ENCODE data around the gene STPG2. TPM values are rescaled to one million over a fixed set of nuclear protein-coding genes. Genes with fewer than 3 reads are reported as not detected.
A peak's percentile ranks its signal among the peaks of the same experiment; 100 is the strongest.

STPG2 gene
- total RNA-seq, 1 donor from 2014 or later, result 1.1 TPM

DNA sequence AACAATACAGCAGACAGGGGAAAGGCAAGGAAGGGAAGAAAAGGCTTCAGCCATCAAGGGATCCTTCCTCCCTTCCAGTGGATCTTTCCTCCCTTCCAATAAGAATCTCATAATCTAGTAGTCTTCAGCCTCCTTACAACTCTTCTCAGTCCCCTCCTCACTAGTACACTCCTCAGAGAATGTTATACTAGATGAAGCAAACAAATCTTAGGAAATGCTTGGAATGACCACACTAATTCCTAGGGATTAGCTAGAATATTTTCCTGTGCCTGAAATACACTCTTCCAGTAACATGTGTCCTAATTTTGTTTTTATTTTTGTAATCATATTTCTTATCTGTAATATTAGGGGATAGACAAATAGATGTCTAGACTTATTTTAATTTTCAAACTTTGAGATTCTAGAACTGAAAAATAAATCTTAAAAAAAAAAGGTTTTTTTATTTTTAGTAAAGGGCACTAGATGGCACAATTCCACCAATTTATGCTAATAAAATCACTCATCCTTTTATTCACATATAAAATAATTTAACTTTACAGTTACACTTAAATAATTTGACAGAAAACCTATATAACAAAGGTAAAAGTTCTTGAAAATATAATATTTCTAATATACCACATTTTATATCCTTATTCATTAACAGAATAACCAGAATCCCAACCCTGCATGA lies 7.0 kb upstream of the STPG2 start:
- Mint-ChIP-seq H3K27me3 (no peaks in the 10 kb centered on the region), H3K36me3 (ENCODE audit: insufficient read depth) (no peaks in the 10 kb centered on the region), H3K9me3 (ENCODE audit: low read depth) (no peaks in the 10 kb centered on the region), H3K27ac (no peak overlapping the region), H3K4me1 (ENCODE audit: low read depth) (no peaks in the 10 kb centered on the region), H3K4me3 (ENCODE audit: low read depth) (no peak overlapping the region)
- TF ChIP-seq, protein P1, sequence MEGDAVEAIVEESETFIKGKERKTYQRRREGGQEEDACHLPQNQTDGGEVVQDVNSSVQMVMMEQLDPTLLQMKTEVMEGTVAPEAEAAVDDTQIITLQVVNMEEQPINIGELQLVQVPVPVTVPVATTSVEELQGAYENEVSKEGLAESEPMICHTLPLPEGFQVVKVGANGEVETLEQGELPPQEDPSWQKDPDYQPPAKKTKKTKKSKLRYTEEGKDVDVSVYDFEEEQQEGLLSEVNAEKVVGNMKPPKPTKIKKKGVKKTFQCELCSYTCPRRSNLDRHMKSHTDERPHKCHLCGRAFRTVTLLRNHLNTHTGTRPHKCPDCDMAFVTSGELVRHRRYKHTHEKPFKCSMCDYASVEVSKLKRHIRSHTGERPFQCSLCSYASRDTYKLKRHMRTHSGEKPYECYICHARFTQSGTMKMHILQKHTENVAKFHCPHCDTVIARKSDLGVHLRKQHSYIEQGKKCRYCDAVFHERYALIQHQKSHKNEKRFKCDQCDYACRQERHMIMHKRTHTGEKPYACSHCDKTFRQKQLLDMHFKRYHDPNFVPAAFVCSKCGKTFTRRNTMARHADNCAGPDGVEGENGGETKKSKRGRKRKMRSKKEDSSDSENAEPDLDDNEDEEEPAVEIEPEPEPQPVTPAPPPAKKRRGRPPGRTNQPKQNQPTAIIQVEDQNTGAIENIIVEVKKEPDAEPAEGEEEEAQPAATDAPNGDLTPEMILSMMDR (IDR thresholded peaks at IDR 0.05; ENCODE audit: unreplicated experiment), result peak; percentile 49
- no peak for DNase-seq (ENCODE audit: low spot score, unreplicated experiment)

DNA sequence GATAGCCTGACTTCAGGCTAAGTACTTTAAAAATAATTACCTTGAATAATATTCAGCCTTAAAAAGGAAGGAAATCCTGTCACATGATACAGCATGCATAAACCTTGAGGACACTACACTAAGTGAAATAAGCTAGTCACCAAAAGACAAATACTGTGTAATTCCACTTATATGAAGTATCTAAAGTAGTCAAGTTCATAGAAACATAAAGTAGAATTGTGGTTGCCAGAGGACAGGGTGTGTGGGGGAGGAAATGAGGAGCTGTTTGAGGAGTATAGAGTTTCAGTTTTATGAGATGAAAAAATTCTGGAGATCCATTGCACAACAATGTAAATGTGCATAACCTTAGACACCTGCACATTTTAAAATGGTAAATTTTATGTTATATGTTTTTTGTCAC lies 5.6 kb upstream of the STPG2 start:
- H3K4me1 Mint-ChIP-seq (ENCODE audit: low read depth), result no peaks in the 10 kb centered on the region
- peaks cover under 1% of the 10 kb centered on the region for H3K9me3 Mint-ChIP-seq (ENCODE audit: low read depth)
- H3K36me3 Mint-ChIP-seq (ENCODE audit: insufficient read depth), result no peaks in the 10 kb centered on the region
- H3K27ac Mint-ChIP-seq, result no peak overlapping the region
- TF ChIP-seq, protein P1 (IDR thresholded peaks at IDR 0.05; ENCODE audit: unreplicated experiment), result no peak
- H3K4me3 Mint-ChIP-seq (ENCODE audit: low read depth), result no peak overlapping the region
- no peak for DNase-seq (ENCODE audit: low spot score, unreplicated experiment)
- H3K27me3 Mint-ChIP-seq, result no peaks in the 10 kb centered on the region

DNA sequence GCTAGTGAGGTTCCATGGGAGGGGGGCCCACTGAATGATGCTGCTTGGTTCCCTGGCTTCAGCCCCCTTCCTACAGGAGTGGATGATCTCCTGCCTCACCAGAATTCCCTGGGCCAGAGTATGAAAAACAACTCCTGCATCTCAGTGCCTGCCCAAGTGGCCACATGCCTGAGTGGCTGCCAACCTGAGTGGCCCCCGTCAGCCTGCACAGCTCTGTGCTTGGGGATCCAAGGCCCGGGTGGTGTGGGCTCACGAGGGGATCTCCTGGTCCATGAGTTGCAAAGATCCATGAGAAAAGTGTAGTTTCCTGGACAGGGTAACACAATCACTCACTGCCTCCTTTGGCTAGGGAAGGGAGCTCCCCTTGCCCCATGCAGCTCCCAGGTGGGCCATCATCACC lies 17.1 kb downstream of the STPG2 start:
- no peaks in the 10 kb centered on the region for H3K27me3 Mint-ChIP-seq
- H3K4me3 Mint-ChIP-seq (ENCODE audit: low read depth), result no peak overlapping the region
- TF ChIP-seq, protein P1 (IDR thresholded peaks at IDR 0.05; ENCODE audit: unreplicated experiment), result no peak
- no peaks in the 10 kb centered on the region for H3K4me1 Mint-ChIP-seq (ENCODE audit: low read depth)
- no peaks in the 10 kb centered on the region for H3K36me3 Mint-ChIP-seq (ENCODE audit: insufficient read depth)
- peaks cover 25% of the 10 kb centered on the region for H3K9me3 Mint-ChIP-seq (ENCODE audit: low read depth)
- DNase-seq (ENCODE audit: low spot score, unreplicated experiment), result no peak
- no peak overlapping the region for H3K27ac Mint-ChIP-seq

DNA sequence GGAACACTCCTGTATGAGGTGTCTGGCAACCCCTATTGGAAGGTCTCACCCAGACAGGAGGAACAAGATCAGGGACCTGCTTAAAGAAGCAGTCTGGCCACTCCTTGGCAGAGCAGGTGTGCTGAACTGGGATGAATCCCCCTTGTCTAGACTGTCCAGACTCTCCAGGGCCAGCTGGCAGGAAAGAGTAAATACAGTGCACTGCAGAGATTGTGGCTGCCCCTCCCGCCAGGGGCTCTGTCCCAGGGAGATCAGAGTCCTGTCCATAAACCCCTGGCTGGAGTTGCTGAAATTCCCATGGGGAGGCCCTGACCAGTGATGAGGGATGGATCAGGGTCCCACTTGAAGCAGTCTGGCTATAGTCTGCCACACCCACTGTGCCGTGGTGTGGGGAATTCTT lies 17.7 kb downstream of the STPG2 start:
- Mint-ChIP-seq H3K9me3 (ENCODE audit: low read depth) (peaks cover 25% of the 10 kb centered on the region), H3K27me3 (no peaks in the 10 kb centered on the region), H3K4me3 (ENCODE audit: low read depth) (no peak overlapping the region), H3K4me1 (ENCODE audit: low read depth) (no peaks in the 10 kb centered on the region), H3K27ac (no peak overlapping the region), H3K36me3 (ENCODE audit: insufficient read depth) (no peaks in the 10 kb centered on the region)
- DNase-seq (ENCODE audit: low spot score, unreplicated experiment), result no peak
- TF ChIP-seq, protein P1 (IDR thresholded peaks at IDR 0.05; ENCODE audit: unreplicated experiment), result no peak

DNA sequence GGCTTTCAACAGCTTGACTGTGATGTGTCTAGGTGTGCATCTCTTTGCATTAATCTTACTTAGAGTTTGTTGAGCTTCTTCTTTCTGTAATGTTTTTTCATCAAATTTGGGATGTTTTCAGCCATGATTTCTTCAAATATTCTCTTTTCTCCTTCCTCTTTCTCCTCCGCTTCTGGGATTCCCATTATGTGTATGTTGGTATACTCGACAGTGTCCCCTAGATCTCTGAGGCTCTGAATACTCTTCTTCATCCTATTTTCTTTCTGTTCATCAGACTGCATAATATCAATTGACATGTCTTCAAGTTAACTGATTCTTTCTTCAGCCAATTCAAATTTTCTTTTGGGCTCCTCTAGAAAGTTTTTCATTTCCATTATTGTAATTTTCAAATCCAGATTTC lies 25.9 kb downstream of the STPG2 start:
- H3K27me3 Mint-ChIP-seq, result no peaks in the 10 kb centered on the region
- H3K4me1 Mint-ChIP-seq (ENCODE audit: low read depth), result no peaks in the 10 kb centered on the region
- H3K9me3 Mint-ChIP-seq (ENCODE audit: low read depth), result peaks cover 19% of the 10 kb centered on the region
- H3K27ac Mint-ChIP-seq, result no peak overlapping the region
- no peak overlapping the region for H3K4me3 Mint-ChIP-seq (ENCODE audit: low read depth)
- TF ChIP-seq, protein P1 (IDR thresholded peaks at IDR 0.05; ENCODE audit: unreplicated experiment), result no peak
- no peaks in the 10 kb centered on the region for H3K36me3 Mint-ChIP-seq (ENCODE audit: insufficient read depth)
- DNase-seq (ENCODE audit: low spot score, unreplicated experiment), result no peak

All from progenitor cell of endocrine pancreas (in vitro differentiated cells).